ENCODE measurements around the gene RTN4. TPM values are rescaled to one million over a fixed set of nuclear protein-coding genes. Genes with fewer than 3 reads are reported as not detected.

RTN4 gene
- total and polyA plus RNA-seq, 2 of the 4 experiments (the other 2 are of a cell fraction), result 77.8 to 588 TPM

DNA sequence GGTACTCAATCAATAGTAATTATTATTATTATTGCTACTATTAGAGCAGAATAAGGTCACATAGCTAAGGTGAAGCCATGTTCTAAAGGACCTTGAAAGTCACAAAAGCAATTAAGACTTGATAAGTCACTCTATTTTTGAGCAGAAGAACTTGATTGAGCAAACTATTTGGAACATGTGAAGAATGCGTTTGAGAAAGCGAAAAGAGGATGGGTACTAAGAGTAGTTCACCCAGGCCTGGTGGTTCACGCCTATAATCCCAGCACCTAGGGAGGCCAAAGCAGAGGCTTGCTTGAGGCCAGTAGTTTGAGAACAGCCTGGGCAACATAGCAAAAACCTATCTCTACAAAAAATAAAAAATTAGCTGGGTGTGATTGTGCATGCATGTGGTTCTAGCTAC is 7.2 kb upstream of the RTN4 start:
- ChIA-PET CTCF (interaction anchor here (1.0 kb wide), 1 partner anchor 158 kb away, joined by 3 read pairs; no protein-coding TSS in a partner anchor), POLR2A (ENCODE audit: unreplicated experiment) (no interaction called here)
- in situ Hi-C loops (cut with MboI; ENCODE audit: low sequenced_read_pairs) (no loop called here), intact Hi-C loops (cut with micrococcal nuclease) (no loop called here), dilution Hi-C loops (cut with HindIII; ENCODE audit: low sequenced_read_pairs, unreplicated experiment) (no loop called here)
- no peak overlapping the region for H4K5ac ChIP-seq (ENCODE audit: low read depth, low read length)
- 0 out of 2 replicates have a peak, but pooled peaks cover 3% of the 10 kb centered on the region for H3K9me1 ChIP-seq (ENCODE audit: insufficient read depth, low read length)
- H2BK20ac ChIP-seq (ENCODE audit: low read depth, low read length), result no peak overlapping the region
- H4K8ac ChIP-seq (ENCODE audit: low read depth in 2 of 2, low read length in 2 of 2), result no peak overlapping the region
- ATAC-seq (ENCODE audit: low read depth), result no peak
- H3K9ac ChIP-seq (ENCODE audit: low read depth, low read length), result no peak overlapping the region
- no TSS peak for BruUV-seq (replicated peaks)
- H3K79me1 ChIP-seq (ENCODE audit: low read depth in 1 of 2, low read length in 2 of 2), result peaks cover 10 to 18% of the 10 kb centered on the region in 2 experiments; a peak in 3 of 4 replicates
- 0 out of 2 replicates have a peak, but pooled peaks cover 2% of the 10 kb centered on the region for H3K4me1 ChIP-seq (ENCODE audit: control insufficient read depth, insufficient read depth, low read length)
- no peaks in the 10 kb centered on the region for H3K27me3 ChIP-seq (ENCODE audit: control insufficient read depth, insufficient read depth, low read length)
- no peak overlapping the region for H3K4me3 ChIP-seq (ENCODE audit: insufficient read depth, low read depth, low read length)
- no peak overlapping the region for H2BK5ac ChIP-seq (ENCODE audit: low read depth, low read length, poor library complexity, severe bottlenecking)
- H3K56ac ChIP-seq (ENCODE audit: extremely low read depth, insufficient read depth, low read length), result no peak overlapping the region
- H3K36me3 ChIP-seq (ENCODE audit: control insufficient read depth, insufficient read depth, low read length), result no peaks in the 10 kb centered on the region
- TF ChIP-seq, protein P1, sequence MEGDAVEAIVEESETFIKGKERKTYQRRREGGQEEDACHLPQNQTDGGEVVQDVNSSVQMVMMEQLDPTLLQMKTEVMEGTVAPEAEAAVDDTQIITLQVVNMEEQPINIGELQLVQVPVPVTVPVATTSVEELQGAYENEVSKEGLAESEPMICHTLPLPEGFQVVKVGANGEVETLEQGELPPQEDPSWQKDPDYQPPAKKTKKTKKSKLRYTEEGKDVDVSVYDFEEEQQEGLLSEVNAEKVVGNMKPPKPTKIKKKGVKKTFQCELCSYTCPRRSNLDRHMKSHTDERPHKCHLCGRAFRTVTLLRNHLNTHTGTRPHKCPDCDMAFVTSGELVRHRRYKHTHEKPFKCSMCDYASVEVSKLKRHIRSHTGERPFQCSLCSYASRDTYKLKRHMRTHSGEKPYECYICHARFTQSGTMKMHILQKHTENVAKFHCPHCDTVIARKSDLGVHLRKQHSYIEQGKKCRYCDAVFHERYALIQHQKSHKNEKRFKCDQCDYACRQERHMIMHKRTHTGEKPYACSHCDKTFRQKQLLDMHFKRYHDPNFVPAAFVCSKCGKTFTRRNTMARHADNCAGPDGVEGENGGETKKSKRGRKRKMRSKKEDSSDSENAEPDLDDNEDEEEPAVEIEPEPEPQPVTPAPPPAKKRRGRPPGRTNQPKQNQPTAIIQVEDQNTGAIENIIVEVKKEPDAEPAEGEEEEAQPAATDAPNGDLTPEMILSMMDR (conservative IDR thresholded peaks at IDR 0.05; ENCODE audit: low read depth, low read length), result no peak
- no peak for TF ChIP-seq MXI1 (IDR thresholded peaks at IDR 0.05; ENCODE audit: borderline replicate concordance, low read depth, low read length)
- TF ChIP-seq, protein P2, sequence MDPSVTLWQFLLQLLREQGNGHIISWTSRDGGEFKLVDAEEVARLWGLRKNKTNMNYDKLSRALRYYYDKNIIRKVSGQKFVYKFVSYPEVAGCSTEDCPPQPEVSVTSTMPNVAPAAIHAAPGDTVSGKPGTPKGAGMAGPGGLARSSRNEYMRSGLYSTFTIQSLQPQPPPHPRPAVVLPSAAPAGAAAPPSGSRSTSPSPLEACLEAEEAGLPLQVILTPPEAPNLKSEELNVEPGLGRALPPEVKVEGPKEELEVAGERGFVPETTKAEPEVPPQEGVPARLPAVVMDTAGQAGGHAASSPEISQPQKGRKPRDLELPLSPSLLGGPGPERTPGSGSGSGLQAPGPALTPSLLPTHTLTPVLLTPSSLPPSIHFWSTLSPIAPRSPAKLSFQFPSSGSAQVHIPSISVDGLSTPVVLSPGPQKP (IDR thresholded peaks at IDR 0.05; ENCODE audit: borderline replicate concordance, low read depth, low read length), result no peak
- no peak for TF ChIP-seq RAD21 (IDR thresholded peaks at IDR 0.05; ENCODE audit: low read length)
- TF ChIP-seq FOS (IDR thresholded peaks at IDR 0.05; ENCODE audit: low read depth, low read length), result no peak
- WGBS, 2 experiments (ENCODE audit: extremely low coverage in 2 of 2, insufficient read length in 1 of 2), result no CpG with 5 or more reads among the region's 3 CpGs
- H3K18ac ChIP-seq (ENCODE audit: low read depth, low read length), result no peak overlapping the region
- H3K23ac ChIP-seq (ENCODE audit: low read depth, low read length), result no peak overlapping the region
- no peaks in the 10 kb centered on the region for H3K9me3 ChIP-seq (ENCODE audit: control insufficient read depth, insufficient read depth, low read length)
- H4K91ac ChIP-seq (ENCODE audit: insufficient read depth, low read depth, low read length), result no peak overlapping the region
- H4K20me1 ChIP-seq (ENCODE audit: insufficient read depth, low read length), result no peaks in the 10 kb centered on the region
- H2AFZ ChIP-seq (replicated peaks; ENCODE audit: low read length, poor library complexity), result no peak overlapping the region
- H2BK15ac ChIP-seq (ENCODE audit: low read depth, low read length), result no peak overlapping the region
- H2AK5ac ChIP-seq (ENCODE audit: low read depth, low read length), result no peak overlapping the region; the same call in 1 of the 2 replicates
- no peak overlapping the region for H3K14ac ChIP-seq (replicated peaks; ENCODE audit: low read depth, low read length)
- no peak overlapping the region for H3K4me2 ChIP-seq (ENCODE audit: low read depth, low read length)
- no peak overlapping the region for H2BK120ac ChIP-seq (ENCODE audit: low read depth, low read length)
- no peak overlapping the region for H2AK9ac ChIP-seq (replicated peaks; ENCODE audit: low read depth, low read length, poor library complexity)
- no peak overlapping the region for H3K27ac ChIP-seq (ENCODE audit: insufficient read depth, low read length)
- H3K4ac ChIP-seq (ENCODE audit: low read depth, low read length), result no peak overlapping the region
- no peak for DNase-seq
